HEK293 (cell line): ENCODE results near the gene AKT3.

Experiments
- CTCF ChIA-PET: fragments of 350-600 bp; formaldehyde crosslinking; extraction: SDS; loops from one replicate; lab custom pipeline; 2021; ENCODE audit warnings: antibody characterized with exemption; lab: Yijun Ruan, JAX
- POLR2A ChIA-PET: fragments of 300-600 bp; formaldehyde crosslinking; extraction: SDS; loops from one replicate; lab custom pipeline; 2020; ENCODE audit warnings: antibody characterized with exemption, inconsistent platforms; lab: Yijun Ruan, JAX
- H3K27ac ChIP-seq: fragments of 200-500 bp; sonication (Bioruptor generic); 2 replicates; pipeline ENCODE4 v1.5.1; 2014; ENCODE audit warnings: low read depth, low read length, control low read depth, inconsistent platforms; ENCODE audit errors: extremely low read depth
- H3K36me3 ChIP-seq, 2 experiments: fragments of 200-500 bp in 1 of 2; sonication (Bioruptor generic) in 1 of 2; 1 replicate in 1 of 2; 2 replicates in 1 of 2; pipeline ENCODE4 v1.5.1; 2014 to 2017; ENCODE audit warnings: inconsistent platforms in 2 of 2, low read length in 2 of 2; ENCODE audit not compliant: control insufficient read depth in 2 of 2, insufficient read depth in 1 of 2
- H3K4me1 ChIP-seq: fragments of 200-500 bp; sonication (Bioruptor generic); 2 replicates; pipeline ENCODE4 v1.5.1; 2014; ENCODE audit warnings: mild to moderate bottlenecking, low read length, inconsistent platforms; ENCODE audit not compliant: control insufficient read depth, insufficient read depth
- H3K4me3 ChIP-seq: 2 replicates; pipeline ENCODE4 v1.5.1; 2011; ENCODE audit warnings: low read depth, mild to moderate bottlenecking, control low read depth, low read length, moderate library complexity
- H3K9me3 ChIP-seq: fragments of 200-500 bp; sonication (Bioruptor generic); 2 replicates; pipeline ENCODE4 v1.5.1; 2014; ENCODE audit warnings: low read depth, low read length, inconsistent platforms; ENCODE audit not compliant: control insufficient read depth, insufficient read depth
- GLIS1 ChIP-seq: fragments of 450-650 bp; formaldehyde crosslinking; IDR thresholded peaks from 2 replicates; pipeline ENCODE4 v1.5.1; 2016; ENCODE audit warnings: missing biosample characterization, missing genetic modification characterization
- KLF9 ChIP-seq: fragments of 450-650 bp; formaldehyde crosslinking; IDR thresholded peaks from 2 replicates; pipeline ENCODE4 v1.5.1; 2016; ENCODE audit warnings: missing biosample characterization, missing genetic modification characterization, low read depth
- MZF1 ChIP-seq: fragments of 450-650 bp; formaldehyde crosslinking; IDR thresholded peaks from 2 replicates; pipeline ENCODE4 v1.5.1; 2017; ENCODE audit warnings: missing biosample characterization, missing genetic modification characterization, borderline replicate concordance
- OVOL3 ChIP-seq: fragments of 450-650 bp; formaldehyde crosslinking; IDR thresholded peaks from 2 replicates; pipeline ENCODE4 v1.5.1; 2016; ENCODE audit warnings: missing biosample characterization, missing genetic modification characterization
- PRDM1 ChIP-seq: fragments of 450-650 bp; formaldehyde crosslinking; IDR thresholded peaks from 2 replicates; pipeline ENCODE4; 2016; ENCODE audit warnings: missing biosample characterization, missing genetic modification characterization
- ZBTB20 ChIP-seq: fragments of 450-650 bp; formaldehyde crosslinking; IDR thresholded peaks from 2 replicates; pipeline ENCODE4 v1.5.1; 2016; ENCODE audit warnings: missing biosample characterization, missing genetic modification characterization
- ZNF112 ChIP-seq: fragments of 450-650 bp; formaldehyde crosslinking; IDR thresholded peaks from 2 replicates; pipeline ENCODE4 v1.5.0; 2017; ENCODE audit warnings: missing biosample characterization, missing genetic modification characterization
- ZNF121 ChIP-seq: fragments of 450-650 bp; formaldehyde crosslinking; IDR thresholded peaks from 2 replicates; pipeline ENCODE4 v1.5.1; 2016; ENCODE audit warnings: missing biosample characterization, missing genetic modification characterization
- ZNF202 ChIP-seq: fragments of 450-650 bp; formaldehyde crosslinking; IDR thresholded peaks from 2 replicates; pipeline ENCODE4 v1.5.1; 2016; ENCODE audit warnings: missing biosample characterization, missing genetic modification characterization, borderline replicate concordance
- ZNF324 ChIP-seq: fragments of 450-650 bp; formaldehyde crosslinking; IDR thresholded peaks from 2 replicates; pipeline ENCODE4 v1.5.1; 2016; ENCODE audit warnings: missing biosample characterization, missing genetic modification characterization
- ZNF423 ChIP-seq: fragments of 450-650 bp; formaldehyde crosslinking; IDR thresholded peaks from 2 replicates; pipeline ENCODE4 v1.5.1; 2016; ENCODE audit warnings: missing biosample characterization, missing genetic modification characterization
- ZNF426 ChIP-seq: fragments of 450-650 bp; formaldehyde crosslinking; IDR thresholded peaks from 2 replicates; pipeline ENCODE4 v1.5.1; 2017; ENCODE audit warnings: missing biosample characterization, missing genetic modification characterization, mild to moderate bottlenecking, inconsistent platforms, moderate library complexity
- ZNF530 ChIP-seq: fragments of 450-650 bp; formaldehyde crosslinking; IDR thresholded peaks from 2 replicates; pipeline ENCODE4 v1.5.1; 2016; ENCODE audit warnings: low read depth, missing biosample characterization, missing genetic modification characterization
- ZNF544 ChIP-seq: fragments of 450-650 bp; formaldehyde crosslinking; IDR thresholded peaks from 2 replicates; pipeline ENCODE4 v1.5.0; 2017; ENCODE audit warnings: missing biosample characterization, missing genetic modification characterization
- ZNF677 ChIP-seq: fragments of 450-650 bp; IDR thresholded peaks from 2 replicates; pipeline ENCODE4 v1.5.0; 2018; ENCODE audit warnings: missing biosample characterization, mild to moderate bottlenecking, missing genetic modification characterization, moderate library complexity
- ZNF76 ChIP-seq: fragments of 450-650 bp; formaldehyde crosslinking; IDR thresholded peaks from 2 replicates; pipeline ENCODE4; 2016; ENCODE audit warnings: low read depth, missing biosample characterization, missing genetic modification characterization, borderline replicate concordance
- ZNF837 ChIP-seq: fragments of 450-650 bp; formaldehyde crosslinking; IDR thresholded peaks from 2 replicates; pipeline ENCODE4 v1.5.1; 2016; ENCODE audit warnings: missing biosample characterization, missing genetic modification characterization
- ZXDB ChIP-seq: fragments of 450-650 bp; formaldehyde crosslinking; IDR thresholded peaks from 2 replicates; pipeline ENCODE4 v1.5.1; 2016; ENCODE audit warnings: missing biosample characterization, missing genetic modification characterization
- TF ChIP-seq, protein P1 (sequence below): fragments of 450-650 bp; formaldehyde crosslinking; IDR thresholded peaks from 2 replicates; pipeline ENCODE4 v1.5.1; 2017; ENCODE audit warnings: missing biosample characterization, missing genetic modification characterization

Gene AKT3

GRCh38 chr1:243798726-243799125, 51.3 kb downstream of the AKT3 start:
- no peaks in the 10 kb centered on the region; a peak in 1 of 3 replicates for H3K36me3 ChIP-seq
- no peaks in the 10 kb centered on the region for H3K9me3 ChIP-seq
- CTCF ChIA-PET: interaction anchor here (0.8 kb wide), 1 partner anchor 49 kb away, joined by 3 read pairs; no protein-coding TSS in a partner anchor
- H3K27ac ChIP-seq: no peak overlapping the region
- POLR2A ChIA-PET: no interaction called here
- TF ChIP-seq ZNF544 (tag by site-specific recombination) (no peak), ZNF677 (tag by site-specific recombination) (0 out of 2 replicates have a peak, but pooled peaks have one; percentile 56), PRDM1 (tag by site-specific recombination) (peak; percentile 75)
- no peak overlapping the region for H3K4me3 ChIP-seq
- H3K4me1 ChIP-seq: no peaks in the 10 kb centered on the region

DNA sequence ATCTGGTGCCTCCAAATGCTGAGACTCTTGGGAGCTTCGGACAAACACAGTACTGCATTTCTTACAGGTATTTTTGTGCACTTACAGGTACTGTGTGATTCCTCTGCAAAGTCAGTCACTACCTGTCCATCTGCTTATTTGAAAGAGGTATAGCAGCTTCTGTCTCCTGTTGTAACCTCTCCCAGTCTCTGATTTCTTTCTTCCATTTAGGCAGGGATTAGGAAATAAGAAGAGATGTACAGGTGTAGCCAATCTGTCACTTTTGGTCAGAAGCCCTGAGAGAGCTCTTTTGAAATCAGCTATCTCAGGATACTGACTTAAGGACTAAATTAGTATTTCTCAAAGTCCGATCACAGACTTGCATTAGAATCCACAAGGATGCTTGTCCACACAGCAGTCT, 54.0 kb downstream of the AKT3 start:
- ChIA-PET POLR2A (no interaction called here), CTCF (interaction anchor here (0.5 kb wide), 1 partner anchor 968 kb away, joined by 4 read pairs; no protein-coding TSS in a partner anchor)
- Histone ChIP-seq H3K9me3 (no peaks in the 10 kb centered on the region), H3K36me3 (no peaks in the 10 kb centered on the region; a peak in 1 of 3 replicates), H3K4me3 (no peak overlapping the region)
- TF ChIP-seq ZNF423 (tag by site-specific recombination) (no peak), ZXDB (tag by site-specific recombination) (no peak)
- TF ChIP-seq, all 188 proteins: peak for 0
- H3K4me1 ChIP-seq: peaks cover 8% of the 10 kb centered on the region
- H3K27ac ChIP-seq: no peak overlapping the region

GRCh38 chr1:243793298-243793697, 56.7 kb downstream of the AKT3 start:
- TF ChIP-seq ZNF121 (peak; percentile 80), ZNF202 (tag by site-specific recombination) (no peak), GLIS1 (no peak), ZNF837 (tag by site-specific recombination) (no peak)
- Histone ChIP-seq H3K9me3 (no peaks in the 10 kb centered on the region), H3K4me1 (peaks cover 8% of the 10 kb centered on the region), H3K36me3 (no peaks in the 10 kb centered on the region; a peak in 1 of 3 replicates), H3K4me3 (no peak overlapping the region), H3K27ac (no peak overlapping the region)
- ChIA-PET CTCF (interaction anchor here (2.0 kb wide), 1 partner anchor 44 kb away, joined by 6 read pairs; no protein-coding TSS in a partner anchor), POLR2A (no interaction called here)

DNA sequence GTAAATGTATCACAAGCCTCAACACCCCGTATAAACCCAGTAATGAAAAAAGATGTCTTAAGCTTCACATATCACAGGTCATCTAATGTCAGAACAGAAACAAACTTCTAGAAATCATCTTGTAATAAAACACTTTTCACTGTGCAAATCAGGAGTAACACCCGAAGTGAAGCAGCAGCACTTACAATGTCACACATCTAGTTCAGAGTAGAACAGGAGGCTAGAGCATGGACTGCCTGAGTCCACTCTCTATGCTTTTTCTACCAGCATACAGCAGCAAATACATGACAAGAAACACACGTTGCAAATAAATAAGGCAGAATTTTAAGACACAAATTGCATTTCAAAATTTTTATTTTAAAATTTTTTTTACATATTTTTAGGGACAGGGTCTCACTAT, 57.2 kb downstream of the AKT3 start:
- Histone ChIP-seq H3K9me3 (no peaks in the 10 kb centered on the region), H3K27ac (no peak overlapping the region), H3K4me3 (no peak overlapping the region), H3K4me1 (peaks cover 8% of the 10 kb centered on the region), H3K36me3 (no peaks in the 10 kb centered on the region; a peak in 1 of 3 replicates)
- CTCF ChIA-PET: interaction anchor here (1.2 to 2.0 kb wide), 2 partner anchors 10 to 44 kb away, joined by 4 to 6 read pairs; no protein-coding TSS in a partner anchor
- POLR2A ChIA-PET: no interaction called here
- TF ChIP-seq ZBTB20 (tag by site-specific recombination) (no peak), ZNF530 (tag by site-specific recombination) (no peak), KLF9 (tag by site-specific recombination) (no peak), MZF1 (tag by site-specific recombination) (no peak)
- TF ChIP-seq, protein P1, sequence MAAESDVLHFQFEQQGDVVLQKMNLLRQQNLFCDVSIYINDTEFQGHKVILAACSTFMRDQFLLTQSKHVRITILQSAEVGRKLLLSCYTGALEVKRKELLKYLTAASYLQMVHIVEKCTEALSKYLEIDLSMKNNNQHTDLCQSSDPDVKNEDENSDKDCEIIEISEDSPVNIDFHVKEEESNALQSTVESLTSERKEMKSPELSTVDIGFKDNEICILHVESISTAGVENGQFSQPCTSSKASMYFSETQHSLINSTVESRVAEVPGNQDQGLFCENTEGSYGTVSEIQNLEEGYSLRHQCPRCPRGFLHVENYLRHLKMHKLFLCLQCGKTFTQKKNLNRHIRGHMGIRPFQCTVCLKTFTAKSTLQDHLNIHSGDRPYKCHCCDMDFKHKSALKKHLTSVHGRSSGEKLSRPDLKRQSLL (tag by site-specific recombination): no peak

- Histone ChIP-seq H3K27ac (no peak overlapping the region), H3K4me3 (no peak overlapping the region), H3K9me3 (no peaks in the 10 kb centered on the region), H3K4me1 (peaks cover 8% of the 10 kb centered on the region), H3K36me3 (no peaks in the 10 kb centered on the region; a peak in 1 of 3 replicates)
- POLR2A ChIA-PET: no interaction called here
- TF ChIP-seq ZNF324 (tag by site-specific recombination) (no peak), ZNF76 (tag by site-specific recombination) (no peak), OVOL3 (no peak), ZNF112 (tag by site-specific recombination) (no peak), ZNF426 (no peak)
- CTCF ChIA-PET: interaction anchor here (0.7 to 2.0 kb wide), 3 partner anchors 10 to 449 kb away, joined by 4 to 6 read pairs (median 4); no protein-coding TSS in a partner anchor
These were observed 57.6 kb downstream of the AKT3 start for GRCh38 chr1:243792401-243792800.
